Chondrocyte (in vitro differentiated cells): Measurements from ENCODE around the gene CAPN2. TPM values are rescaled to one million over a fixed set of nuclear protein-coding genes. Genes with fewer than 3 reads are reported as not detected.
A peak's percentile ranks its signal among the peaks of the same experiment; 100 is the strongest.

ENCODE experiments used
- DNase-seq: peaks from one replicate; pipeline ENCODE4 v3.0.0; 2021; ENCODE audit warnings: mixed read lengths, low spot score
- H3K27ac Mint-ChIP-seq: one replicate; pipeline ENCODE4 v1.8.0; 2021; ENCODE audit warnings: mild to moderate bottlenecking, moderate library complexity, mixed read lengths; ENCODE audit not compliant: unreplicated experiment
- H3K27me3 Mint-ChIP-seq: 2 replicates; pipeline ENCODE4 v1.8.0; 2021; ENCODE audit warnings: low read depth, mixed read lengths
- H3K36me3 Mint-ChIP-seq: 2 replicates; pipeline ENCODE4 v1.8.0; 2021; ENCODE audit warnings: low read depth, mixed read lengths
- H3K4me1 Mint-ChIP-seq: 2 replicates; pipeline ENCODE4 v1.8.0; 2021; ENCODE audit warnings: low read depth, mild to moderate bottlenecking, mixed read lengths
- H3K4me3 Mint-ChIP-seq: one replicate; pipeline ENCODE4 v1.8.0; 2021; ENCODE audit warnings: mild to moderate bottlenecking, moderate library complexity, mixed read lengths; ENCODE audit not compliant: unreplicated experiment
- H3K9me3 Mint-ChIP-seq: 2 replicates; pipeline ENCODE4 v1.8.0; 2021; ENCODE audit warnings: low read depth, mixed read lengths
- CTCF ChIP-seq: fragments of 200-600 bp; sonication (generic); IDR thresholded peaks from 2 replicates; pipeline ENCODE4 v1.5.0; 2021; ENCODE audit warnings: antibody characterized with exemption, mild to moderate bottlenecking, moderate library complexity
- total RNA-seq: library from RNA; stranded (reverse); gene quantifications from 3 replicates; pipeline ENCODE4 v1.2.1, GENCODE V29; 2021

Gene CAPN2
- total RNA-seq, 1 donor from 2014 or later, result 241 TPM

DNA sequence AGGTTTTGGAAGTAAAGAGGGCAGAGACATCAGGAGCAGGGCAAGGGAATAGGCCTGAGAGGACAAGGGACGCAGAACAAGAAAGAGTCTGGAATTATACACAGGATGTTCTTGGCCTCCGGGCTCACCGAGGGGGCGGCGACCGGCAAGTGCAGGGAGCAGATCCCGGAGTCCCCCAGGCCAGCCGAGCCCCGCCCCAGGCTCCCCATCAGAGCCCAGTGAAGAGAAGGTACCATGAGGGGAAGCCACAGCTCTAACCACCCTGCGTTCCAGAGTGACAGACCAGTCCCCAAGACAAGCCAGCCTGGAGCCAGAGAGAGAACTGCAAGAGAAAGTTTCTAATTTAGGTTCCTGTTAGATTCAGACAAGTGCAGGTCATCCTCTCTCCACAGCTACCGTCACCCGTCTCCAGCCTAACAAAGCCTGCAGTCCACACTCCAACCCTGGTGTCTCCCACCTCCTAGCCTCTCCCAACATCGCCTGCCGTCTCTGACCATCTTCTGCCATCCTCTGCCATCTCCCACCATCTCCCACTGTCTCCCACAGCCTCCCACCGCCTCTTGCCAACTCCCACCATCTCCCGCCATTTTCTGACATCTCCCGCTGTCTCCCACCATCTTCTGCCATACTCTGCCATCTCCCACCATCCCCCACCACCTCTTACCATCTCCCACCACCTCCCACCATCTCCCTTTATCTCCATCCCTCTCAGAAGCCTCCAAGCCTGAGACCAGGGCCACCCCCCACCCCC lies 42.5 kb downstream of the CAPN2 start:
- no peaks in the 10 kb centered on the region for H3K4me1 Mint-ChIP-seq
- H3K36me3 Mint-ChIP-seq, result peaks cover 39% of the 10 kb centered on the region
- H3K9me3 Mint-ChIP-seq, result no peaks in the 10 kb centered on the region
- H3K4me3 Mint-ChIP-seq, result no peak overlapping the region
- H3K27ac Mint-ChIP-seq, result no peak overlapping the region
- no peak for TF ChIP-seq CTCF
- DNase-seq, result peak; percentile 68
- no peaks in the 10 kb centered on the region for H3K27me3 Mint-ChIP-seq

GRCh38 chr1:223755432-223755792 lies 43.1 kb downstream of the CAPN2 start:
- H3K27ac Mint-ChIP-seq, result no peak overlapping the region
- H3K4me1 Mint-ChIP-seq, result no peaks in the 10 kb centered on the region
- DNase-seq, result peak; percentile 55
- no peaks in the 10 kb centered on the region for H3K27me3 Mint-ChIP-seq
- no peak for TF ChIP-seq CTCF
- H3K4me3 Mint-ChIP-seq, result no peak overlapping the region
- H3K9me3 Mint-ChIP-seq, result no peaks in the 10 kb centered on the region
- peaks cover 37% of the 10 kb centered on the region for H3K36me3 Mint-ChIP-seq

DNA sequence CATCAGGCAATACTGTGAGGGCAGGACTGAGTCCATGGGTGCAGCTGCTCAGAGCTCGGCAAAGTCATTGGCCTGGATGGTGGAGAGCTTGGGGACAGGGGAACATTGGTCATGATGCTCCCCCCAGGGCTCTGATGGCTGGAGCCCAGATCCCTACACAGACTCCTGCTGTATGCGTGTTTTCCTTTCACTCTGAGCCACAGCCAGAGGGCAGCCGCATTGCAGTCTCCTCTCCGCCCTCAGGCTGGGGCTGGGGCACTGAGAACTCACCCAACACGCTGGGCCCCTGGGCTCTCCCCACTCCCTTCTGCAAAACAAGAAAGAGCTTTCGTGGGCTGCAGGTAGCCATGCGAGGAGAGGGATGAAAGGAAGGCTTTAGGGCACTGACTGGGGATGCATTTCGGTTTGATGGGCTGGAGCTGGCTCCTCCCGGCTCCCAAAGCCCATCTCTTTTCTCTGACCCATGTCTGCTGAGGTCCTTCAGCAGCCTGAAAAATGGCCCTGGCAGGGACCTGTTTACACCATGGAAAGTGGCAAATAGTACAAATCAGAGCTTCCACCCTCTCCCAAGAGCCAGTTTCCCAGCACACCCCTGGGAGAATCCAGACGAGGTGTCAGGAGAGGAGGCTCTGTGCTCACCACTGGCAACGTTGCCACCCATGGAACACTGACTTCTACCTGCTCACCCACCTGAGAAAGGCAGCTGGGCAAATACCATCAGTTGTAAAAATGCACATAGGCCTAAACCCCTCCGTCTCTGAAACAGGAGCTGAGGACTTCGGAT lies 43.8 kb downstream of the CAPN2 start:
- Mint-ChIP-seq H3K27ac (no peak overlapping the region), H3K27me3 (no peaks in the 10 kb centered on the region), H3K36me3 (peaks cover 35% of the 10 kb centered on the region), H3K4me3 (no peak overlapping the region), H3K4me1 (peaks cover 7% of the 10 kb centered on the region), H3K9me3 (no peaks in the 10 kb centered on the region)
- no peak for TF ChIP-seq CTCF
- DNase-seq, result peak; percentile 76

- no peak for TF ChIP-seq CTCF
- no peaks in the 10 kb centered on the region for H3K27me3 Mint-ChIP-seq
- no peak overlapping the region for H3K4me3 Mint-ChIP-seq
- peak; percentile 51 for DNase-seq
- no peaks in the 10 kb centered on the region for H3K9me3 Mint-ChIP-seq
- H3K4me1 Mint-ChIP-seq, result peaks cover 11% of the 10 kb centered on the region
- peaks cover 35% of the 10 kb centered on the region for H3K36me3 Mint-ChIP-seq
- no peak overlapping the region for H3K27ac Mint-ChIP-seq
Measured at GRCh38 chr1:223756806-223757700, 44.7 kb downstream of the CAPN2 start.

- Mint-ChIP-seq H3K36me3 (peaks cover 35% of the 10 kb centered on the region), H3K27ac (no peak overlapping the region)
Measured at GRCh38 chr1:223758734-223759133, 46.4 kb downstream of the CAPN2 start.

More at GRCh38 chr1:223758734-223759133, 46.4 kb downstream of the CAPN2 start:
- Mint-ChIP-seq H3K9me3 (no peaks in the 10 kb centered on the region), H3K27me3 (no peaks in the 10 kb centered on the region), H3K4me1 (peaks cover 11% of the 10 kb centered on the region), H3K4me3 (no peak overlapping the region)
- TF ChIP-seq CTCF, result no peak
- DNase-seq, result no peak
